GM12878 (cell line): Measurements from ENCODE around the gene BBS9. TPM values are rescaled to one million over a fixed set of nuclear protein-coding genes. Genes with fewer than 3 reads are reported as not detected.

ENCODE experiments used
- ASH2L ChIP-seq: fragments of 300-600, 200-600 bp; sonication (generic); IDR thresholded peaks from 2 replicates; pipeline ENCODE4 v1.6.1; 2017; ENCODE audit warnings: low read depth, mild to moderate bottlenecking, borderline replicate concordance
- ATF7 ChIP-seq: fragments of 450-650 bp; IDR thresholded peaks from 2 replicates; pipeline ENCODE4 v1.6.1; 2016; ENCODE audit warnings: low read depth, mild to moderate bottlenecking
- CBX5 ChIP-seq: sonication (generic); IDR thresholded peaks from 2 replicates; pipeline ENCODE4 v1.6.1; 2016; ENCODE audit warnings: low read depth, moderate library complexity, mild to moderate bottlenecking, inconsistent platforms
- DPF2 ChIP-seq: fragments of 450-650 bp; IDR thresholded peaks from 2 replicates; pipeline ENCODE4 v1.6.1; 2017; ENCODE audit warnings: mild to moderate bottlenecking
- EGR1 ChIP-seq, 2 experiments: IDR thresholded peaks; 1 replicate in 1 of 2; 2 replicates in 1 of 2; pipeline ENCODE4 v1.6.1; 2011 to 2012; ENCODE audit warnings: low read depth in 2 of 2, low read length in 2 of 2, borderline replicate concordance in 1 of 2, mild to moderate bottlenecking in 1 of 2, moderate library complexity in 1 of 2
- ETV6 ChIP-seq, 2 experiments: fragments of 450-650 bp in 1 of 2; IDR thresholded peaks in 1 of 2; conservative IDR thresholded peaks in 1 of 2; 2 replicates each; pipeline ENCODE4 v1.6.1; 2014; ENCODE audit warnings: antibody characterized with exemption in 1 of 2, borderline replicate concordance in 1 of 2, low read depth in 1 of 2, mild to moderate bottlenecking in 1 of 2, moderate library complexity in 1 of 2
- EZH2 ChIP-seq: IDR thresholded peaks from 2 replicates; pipeline ENCODE4 v1.6.1; 2012; ENCODE audit warnings: low read depth, mild to moderate bottlenecking, control low read depth, inconsistent platforms, low read length, borderline replicate concordance; ENCODE audit not compliant: control insufficient read depth
- GATAD2B ChIP-seq: fragments of 450-650 bp; conservative IDR thresholded peaks from 2 replicates; pipeline ENCODE4 v1.6.1; 2017; ENCODE audit warnings: low read depth, mild to moderate bottlenecking, moderate library complexity
- HCFC1 ChIP-seq: fragments of 150-350 bp; IDR thresholded peaks from 2 replicates; pipeline ENCODE4 v1.6.1; 2014; ENCODE audit warnings: low read length
- HDAC6 ChIP-seq: fragments of 200-600 bp; sonication (generic); IDR thresholded peaks from one replicate; pipeline ENCODE4 v1.8.0; 2017; ENCODE audit warnings: antibody characterized with exemption; ENCODE audit not compliant: unreplicated experiment
- HDGF ChIP-seq: fragments of 450-650 bp; IDR thresholded peaks from 2 replicates; pipeline ENCODE4 v1.6.1; 2016; ENCODE audit warnings: antibody characterized with exemption
- KAT2A ChIP-seq: conservative IDR thresholded peaks from 2 replicates; pipeline ENCODE4 v1.6.1; 2011; ENCODE audit warnings: low read depth, low read length; ENCODE audit not compliant: control insufficient read depth
- LARP7 ChIP-seq: fragments of 450-650 bp; IDR thresholded peaks from 2 replicates; pipeline ENCODE4 v1.6.1; 2017; ENCODE audit warnings: mild to moderate bottlenecking
- NR2C1 ChIP-seq: fragments of 450-650 bp; IDR thresholded peaks from 2 replicates; pipeline ENCODE4 v1.6.1; 2017; ENCODE audit warnings: antibody characterized with exemption, mild to moderate bottlenecking, moderate library complexity
- NR2F1 ChIP-seq: fragments of 450-650 bp; conservative IDR thresholded peaks from 2 replicates; pipeline ENCODE4 v1.6.1; 2017; ENCODE audit warnings: mild to moderate bottlenecking
- POLR2A ChIP-seq: IDR thresholded peaks from 2 replicates; pipeline ENCODE4 v1.6.1; 2011; ENCODE audit warnings: low read depth, mild to moderate bottlenecking, low read length
- RB1 ChIP-seq: fragments of 450-650 bp; formaldehyde crosslinking; IDR thresholded peaks from 2 replicates; pipeline ENCODE4 v1.6.1; 2017; ENCODE audit warnings: mild to moderate bottlenecking, borderline replicate concordance
- SIX5 ChIP-seq: IDR thresholded peaks from 2 replicates; pipeline ENCODE4 v1.6.1; 2011; ENCODE audit warnings: mild to moderate bottlenecking, low read depth, low read length, moderate library complexity; ENCODE audit not compliant: severe bottlenecking
- SMARCA5 ChIP-seq: fragments of 450-650 bp; IDR thresholded peaks from 2 replicates; pipeline ENCODE4 v1.6.1; 2017; ENCODE audit warnings: mild to moderate bottlenecking
- SMC3 ChIP-seq: IDR thresholded peaks from 2 replicates; pipeline ENCODE4 v1.6.1; 2011; ENCODE audit warnings: low read length, improper control_type of control experiment, borderline replicate concordance
- SPI1 ChIP-seq: IDR thresholded peaks from 2 replicates; pipeline ENCODE4 v1.6.1; 2011; ENCODE audit warnings: low read depth, mild to moderate bottlenecking, low read length, moderate library complexity, borderline replicate concordance; ENCODE audit not compliant: insufficient read depth
- TCF12 ChIP-seq: IDR thresholded peaks from 2 replicates; pipeline ENCODE4 v1.6.1; 2011; ENCODE audit warnings: low read depth, mild to moderate bottlenecking, low read length
- YY1 ChIP-seq: IDR thresholded peaks from 2 replicates; pipeline ENCODE4 v1.6.1; 2011; ENCODE audit warnings: low read depth, mild to moderate bottlenecking, low read length
- polyA plus RNA-seq, 11 experiments: library from polyadenylated mRNA; depleted of rRNA in 4 of 11; unstranded in 6 of 11; stranded (reverse) in 5 of 11; fragments of >200 nt; fragmentation: Nextera tagmentation in 4 of 11; fragmentation: Illumina TruSeq in 1 of 11; extraction: Ambion mirVana in 4 of 11; extraction: Trizol in 1 of 11; gene quantifications; 1 replicate in 1 of 11; 2 replicates in 10 of 11; pipeline versions ENCODE4 v1.2.1 to v1.2.3, GENCODE V29; 2011 to 2016; ENCODE audit warnings: inconsistent platforms in 2 of 11, missing spikeins in 2 of 11, low read depth in 1 of 11
- total RNA-seq, 4 experiments: library from RNA; depleted of rRNA in 3 of 4; stranded (reverse); fragments of >200 nt in 3 of 4; fragmentation: Illumina TruSeq in 1 of 4; extraction: Trizol in 1 of 4; gene quantifications; 2 replicates each; pipeline versions ENCODE4 v1.2.1 to v1.2.3, GENCODE V29; 2013 to 2021
- TF ChIP-seq, protein P1 (sequence below): fragments of 450-650 bp; conservative IDR thresholded peaks from 2 replicates; pipeline ENCODE4 v1.6.1; 2017; ENCODE audit warnings: mild to moderate bottlenecking, moderate library complexity
- TF ChIP-seq, protein P2 (sequence below): fragments of 450-650 bp; IDR thresholded peaks from 2 replicates; pipeline ENCODE4 v1.6.1; 2018; ENCODE audit warnings: mild to moderate bottlenecking, low read depth, moderate library complexity; ENCODE audit not compliant: partially characterized antibody

BBS9 gene
- total and polyA plus RNA-seq, 10 of the 15 experiments (the other 5 are each of a cell fraction or from before 2014, with no cell fraction given), result 1.2 to 5.6 (median 2.3) TPM

DNA sequence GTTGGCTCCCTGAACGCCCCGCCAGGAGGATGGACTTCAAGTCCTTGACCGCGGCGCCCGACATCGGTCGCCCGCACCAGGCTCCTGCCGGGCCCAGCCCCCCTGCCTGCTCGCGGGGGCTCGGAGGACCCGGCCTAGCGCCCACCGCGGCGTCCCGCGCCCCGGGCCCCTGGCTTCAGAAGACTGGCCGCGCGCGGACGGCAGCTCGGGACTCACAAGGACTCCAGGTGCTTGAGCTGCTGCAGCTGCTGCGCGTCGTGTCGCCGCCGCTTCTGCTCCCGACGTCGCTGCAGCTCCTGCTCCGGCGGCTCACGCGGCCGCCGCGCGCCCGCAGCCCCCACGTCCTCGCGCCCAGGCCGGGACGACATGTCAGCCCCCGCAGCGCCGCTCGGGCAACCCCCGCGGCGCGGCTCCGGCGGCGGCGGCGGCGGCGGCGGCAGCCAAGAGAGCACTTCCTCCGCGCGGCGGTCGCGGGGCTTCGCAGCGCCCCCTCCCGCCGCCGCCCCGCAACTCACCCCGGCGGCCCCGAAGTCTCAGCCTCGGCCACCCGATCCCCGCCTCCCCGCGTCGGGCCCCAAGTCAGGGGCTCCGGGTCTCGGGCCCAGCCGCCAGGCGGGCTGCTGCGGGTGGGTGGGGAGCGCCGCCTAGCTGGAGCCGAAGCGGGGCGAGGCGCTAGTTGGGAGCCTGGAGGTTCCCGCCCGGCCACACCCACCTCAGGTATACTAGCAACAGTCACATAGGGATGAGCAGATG, 20.2 kb upstream of the BBS9 start, which contains the start of gene RP9 (continued):
- TF ChIP-seq CBX5, result 0 out of 2 replicates have a peak, but pooled peaks have one; percentile 63
- no peak for TF ChIP-seq KAT2A
- peak; percentile 55; the same call in 1 of the 2 replicates for TF ChIP-seq HCFC1
- TF ChIP-seq SMARCA5, result peak; percentile 85; the same call in 1 of the 2 replicates
- TF ChIP-seq HDGF, result no peak
- TF ChIP-seq POLR2A, result peak; percentile 89
- TF ChIP-seq SPI1, result peak; percentile 39; the same call in 1 of the 2 replicates
- TF ChIP-seq GATAD2B, result peak; percentile 87
- peak; percentile 79 for TF ChIP-seq DPF2
- peak; percentile 50 for TF ChIP-seq NR2C1
- TF ChIP-seq SMC3, result peak; percentile 3; the same call in 1 of the 2 replicates
- no peak for TF ChIP-seq HDAC6
- TF ChIP-seq, protein P1, sequence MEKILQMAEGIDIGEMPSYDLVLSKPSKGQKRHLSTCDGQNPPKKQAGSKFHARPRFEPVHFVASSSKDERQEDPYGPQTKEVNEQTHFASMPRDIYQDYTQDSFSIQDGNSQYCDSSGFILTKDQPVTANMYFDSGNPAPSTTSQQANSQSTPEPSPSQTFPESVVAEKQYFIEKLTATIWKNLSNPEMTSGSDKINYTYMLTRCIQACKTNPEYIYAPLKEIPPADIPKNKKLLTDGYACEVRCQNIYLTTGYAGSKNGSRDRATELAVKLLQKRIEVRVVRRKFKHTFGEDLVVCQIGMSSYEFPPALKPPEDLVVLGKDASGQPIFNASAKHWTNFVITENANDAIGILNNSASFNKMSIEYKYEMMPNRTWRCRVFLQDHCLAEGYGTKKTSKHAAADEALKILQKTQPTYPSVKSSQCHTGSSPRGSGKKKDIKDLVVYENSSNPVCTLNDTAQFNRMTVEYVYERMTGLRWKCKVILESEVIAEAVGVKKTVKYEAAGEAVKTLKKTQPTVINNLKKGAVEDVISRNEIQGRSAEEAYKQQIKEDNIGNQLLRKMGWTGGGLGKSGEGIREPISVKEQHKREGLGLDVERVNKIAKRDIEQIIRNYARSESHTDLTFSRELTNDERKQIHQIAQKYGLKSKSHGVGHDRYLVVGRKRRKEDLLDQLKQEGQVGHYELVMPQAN, result no peak; the same call in 1 of the 2 replicates
- TF ChIP-seq ATF7, result no peak
- TF ChIP-seq SIX5, result peak; percentile 43
- TF ChIP-seq EZH2, result no peak
- 0 out of 2 replicates have a peak, but pooled peaks have one; percentile 54 for TF ChIP-seq RB1
- TF ChIP-seq LARP7, result peak; percentile 97
- peak; percentile 29; the same call in 1 of the 2 replicates for TF ChIP-seq NR2F1
- TF ChIP-seq ETV6 (conservative IDR thresholded peaks at IDR 0.05 in 1 of 2, IDR thresholded peaks at IDR 0.05 in 1 of 2; ENCODE audit: borderline replicate concordance in 1 of 2, low read depth in 1 of 2), result no peak
- 0 out of 2 replicates have a peak, but pooled peaks have one; percentile 33 for TF ChIP-seq TCF12
- TF ChIP-seq, protein P2, sequence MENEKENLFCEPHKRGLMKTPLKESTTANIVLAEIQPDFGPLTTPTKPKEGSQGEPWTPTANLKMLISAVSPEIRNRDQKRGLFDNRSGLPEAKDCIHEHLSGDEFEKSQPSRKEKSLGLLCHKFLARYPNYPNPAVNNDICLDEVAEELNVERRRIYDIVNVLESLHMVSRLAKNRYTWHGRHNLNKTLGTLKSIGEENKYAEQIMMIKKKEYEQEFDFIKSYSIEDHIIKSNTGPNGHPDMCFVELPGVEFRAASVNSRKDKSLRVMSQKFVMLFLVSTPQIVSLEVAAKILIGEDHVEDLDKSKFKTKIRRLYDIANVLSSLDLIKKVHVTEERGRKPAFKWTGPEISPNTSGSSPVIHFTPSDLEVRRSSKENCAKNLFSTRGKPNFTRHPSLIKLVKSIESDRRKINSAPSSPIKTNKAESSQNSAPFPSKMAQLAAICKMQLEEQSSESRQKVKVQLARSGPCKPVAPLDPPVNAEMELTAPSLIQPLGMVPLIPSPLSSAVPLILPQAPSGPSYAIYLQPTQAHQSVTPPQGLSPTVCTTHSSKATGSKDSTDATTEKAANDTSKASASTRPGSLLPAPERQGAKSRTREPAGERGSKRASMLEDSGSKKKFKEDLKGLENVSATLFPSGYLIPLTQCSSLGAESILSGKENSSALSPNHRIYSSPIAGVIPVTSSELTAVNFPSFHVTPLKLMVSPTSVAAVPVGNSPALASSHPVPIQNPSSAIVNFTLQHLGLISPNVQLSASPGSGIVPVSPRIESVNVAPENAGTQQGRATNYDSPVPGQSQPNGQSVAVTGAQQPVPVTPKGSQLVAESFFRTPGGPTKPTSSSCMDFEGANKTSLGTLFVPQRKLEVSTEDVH, result no peak
- TF ChIP-seq YY1, result peak; percentile 94
- TF ChIP-seq ASH2L, result 0 out of 2 replicates have a peak, but pooled peaks have one; percentile 50
- TF ChIP-seq EGR1 (IDR thresholded peaks at IDR 0.05; ENCODE audit: borderline replicate concordance in 1 of 2, low read depth in 2 of 2, low read length in 2 of 2), result peak in 1 of 2 experiments; percentile 90; a peak in 2 of 3 replicates
